Limb (tissue), 2 donors: Measurements from ENCODE around the gene PPM1M.
A peak's percentile ranks its signal among the peaks of the same experiment; 100 is the strongest.

Source experiments
- DNase-seq, 2 donors: peaks; one replicate each; pipeline ENCODE4 v3.0.0-alpha.2; 2016; ENCODE audit errors: extremely low spot score in 2 of 2

The PPM1M gene

GRCh38 chr3:52294320-52295150, 49.0 kb downstream of the PPM1M start:
- no peak for DNase-seq

DNA sequence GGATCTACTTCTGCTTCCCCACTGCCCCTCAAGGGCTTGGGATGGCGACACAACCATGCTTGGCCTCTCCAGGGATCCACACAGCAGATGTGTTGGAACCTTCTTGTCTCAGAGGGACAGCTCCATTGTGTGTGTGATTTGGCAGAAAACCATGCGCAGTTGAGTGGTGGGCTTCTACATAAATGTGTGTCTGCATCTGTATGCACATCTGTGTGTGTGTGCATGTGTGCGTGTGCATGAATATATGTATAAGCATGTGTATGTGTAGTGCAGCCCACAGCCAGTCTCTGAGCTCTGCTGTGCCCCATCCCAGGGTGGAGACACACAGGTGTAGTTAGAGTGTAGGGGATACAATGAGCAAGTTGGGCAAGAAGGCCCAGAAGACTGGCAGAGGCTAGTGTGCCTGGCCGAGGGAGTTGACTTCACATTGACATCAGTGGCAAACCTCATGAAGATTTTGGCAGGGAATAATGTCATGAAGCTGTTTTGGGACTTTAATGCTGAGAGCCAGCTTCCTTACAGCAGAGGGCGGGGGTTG, 50.2 kb downstream of the PPM1M start:
- DNase-seq: no peak

GRCh38 chr3:52297242-52298148, 51.9 kb downstream of the PPM1M start:
- no peak for DNase-seq

GRCh38 chr3:52298149-52299098, 52.9 kb downstream of the PPM1M start:
- peak in 1 of 2 donors; percentile 79 for DNase-seq

GRCh38 chr3:52299247-52299878, 53.8 kb downstream of the PPM1M start:
- DNase-seq: no peak
